ENCODE data around the gene COL24A1. TPM values are rescaled to one million over a fixed set of nuclear protein-coding genes. Genes with fewer than 3 reads are reported as not detected.
A peak's percentile ranks its signal among the peaks of the same experiment; 100 is the strongest.

The COL24A1 gene
- total RNA-seq, 1 experiment from 2014 or later, result 0.15 TPM

- Histone ChIP-seq H3K4me3 (ENCODE audit: low read depth, low read length, poor library complexity, severe bottlenecking) (peak within 1 kb of the TSS; percentile 90), H3K27ac (ENCODE audit: low read depth, low read length, poor library complexity, severe bottlenecking) (peak within 1 kb of the TSS; percentile 75), H3K9me3 (ENCODE audit: low read depth, low read length, poor library complexity, severe bottlenecking) (no peaks in the 10 kb centered on the region), H3K36me3 (ENCODE audit: insufficient read depth, low read length, poor library complexity, severe bottlenecking) (peaks cover 19% of the 10 kb centered on the region), H3K4me1 (ENCODE audit: insufficient read depth, low read length, poor library complexity, severe bottlenecking) (peaks cover 10% of the 10 kb centered on the region), H3K27me3 (replicated peaks; ENCODE audit: insufficient read depth, low read depth, low read length, poor library complexity) (no peaks in the 10 kb centered on the region)
- intact Hi-C loops (cut with micrococcal nuclease; ENCODE audit: unreplicated experiment), result loop anchor here (1.0 to 10.0 kb wide), 2 partner anchors 127 to 177 kb away; no protein-coding TSS in a partner anchor
- DNase-seq (ENCODE audit: low spot score), result peak; percentile 98
- ChIA-PET POLR2A (ENCODE audit: low non-redundant PET) (interaction anchor here (0.6 kb wide), 1 partner anchor 340 kb away, joined by 9 read pairs; no protein-coding TSS in a partner anchor), CTCF (interaction anchor here (0.7 to 1.4 kb wide), 4 partner anchors 12 to 310 kb away, joined by 3 to 5 read pairs (median 4); no protein-coding TSS in a partner anchor)
- TSS peak; percentile 93 for BruUV-seq (replicated peaks)
- no peak for TF ChIP-seq EZH2 (IDR thresholded peaks at IDR 0.05; ENCODE audit: borderline replicate concordance, low read depth, low read length, poor library complexity, severe bottlenecking)
- TF ChIP-seq CTCF (conservative IDR thresholded peaks at IDR 0.05; ENCODE audit: low read depth, low read length), result peak; percentile 48
Observed at GRCh38 chr1:85707990-85708828, 448.4 kb downstream of the COL24A1 start, which contains the start of gene ZNHIT6. Gene ZNHIT6 (minus strand): TSS chr1:85708433. CDS start chr1:85708284, 149 bp downstream.

- no TSS peak for BruUV-seq (replicated peaks)
- H3K27me3 ChIP-seq (replicated peaks; ENCODE audit: insufficient read depth, low read depth, low read length, poor library complexity), result no peaks in the 10 kb centered on the region
- peaks cover 10% of the 10 kb centered on the region for H3K4me1 ChIP-seq (ENCODE audit: insufficient read depth, low read length, poor library complexity, severe bottlenecking)
- peaks cover 19% of the 10 kb centered on the region for H3K36me3 ChIP-seq (ENCODE audit: insufficient read depth, low read length, poor library complexity, severe bottlenecking)
- no peak for TF ChIP-seq EZH2 (IDR thresholded peaks at IDR 0.05; ENCODE audit: borderline replicate concordance, low read depth, low read length, poor library complexity, severe bottlenecking)
- no peak for TF ChIP-seq CTCF (conservative IDR thresholded peaks at IDR 0.05; ENCODE audit: low read depth, low read length)
- no peaks in the 10 kb centered on the region for H3K9me3 ChIP-seq (ENCODE audit: low read depth, low read length, poor library complexity, severe bottlenecking)
- POLR2A ChIA-PET (ENCODE audit: low non-redundant PET), result no interaction called here
- intact Hi-C loops (cut with micrococcal nuclease; ENCODE audit: unreplicated experiment), result loop anchor here (10.0 kb wide), 1 partner anchor 177 kb away; no protein-coding TSS in a partner anchor
- DNase-seq (ENCODE audit: low spot score), result no peak
- CTCF ChIA-PET, result interaction anchor here (1.2 to 1.4 kb wide), 2 partner anchors 15 to 296 kb away, joined by 3 to 5 read pairs; no protein-coding TSS in a partner anchor
- H3K4me3 ChIP-seq (ENCODE audit: low read depth, low read length, poor library complexity, severe bottlenecking), result peak overlapping the region; percentile 90
- H3K27ac ChIP-seq (ENCODE audit: low read depth, low read length, poor library complexity, severe bottlenecking), result peak overlapping the region; percentile 75
Observed at GRCh38 chr1:85707267-85707989, 449.1 kb downstream of the COL24A1 start.

DNA sequence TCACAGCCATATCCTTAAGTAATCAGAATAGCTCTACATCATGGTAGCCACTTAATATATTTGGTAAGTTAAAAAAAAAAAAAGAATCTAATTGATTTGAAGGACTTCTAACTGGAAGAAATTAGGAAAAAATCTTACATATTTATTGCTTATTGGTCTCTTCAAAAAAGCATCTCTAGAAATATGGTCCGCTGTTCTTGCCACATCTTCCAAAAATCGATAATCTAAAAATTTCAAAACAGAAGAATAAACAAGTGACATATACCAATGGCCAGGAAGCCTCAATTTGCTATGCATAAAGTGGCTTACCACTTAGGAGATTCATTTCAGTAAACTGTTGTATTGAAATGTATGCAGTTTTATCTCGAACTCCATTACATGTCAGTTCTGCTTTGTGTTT lies 450.6 kb downstream of the COL24A1 start:
- H3K9me3 ChIP-seq (ENCODE audit: low read depth, low read length, poor library complexity, severe bottlenecking), result no peaks in the 10 kb centered on the region
- no peak for DNase-seq (ENCODE audit: low spot score)
- POLR2A ChIA-PET (ENCODE audit: low non-redundant PET), result no interaction called here
- no TSS peak for BruUV-seq (replicated peaks)
- H3K36me3 ChIP-seq (ENCODE audit: insufficient read depth, low read length, poor library complexity, severe bottlenecking), result peaks cover 24% of the 10 kb centered on the region
- H3K27me3 ChIP-seq (replicated peaks; ENCODE audit: insufficient read depth, low read depth, low read length, poor library complexity), result no peaks in the 10 kb centered on the region
- no peak overlapping the region for H3K4me3 ChIP-seq (ENCODE audit: low read depth, low read length, poor library complexity, severe bottlenecking)
- H3K27ac ChIP-seq (ENCODE audit: low read depth, low read length, poor library complexity, severe bottlenecking), result no peak overlapping the region
- H3K4me1 ChIP-seq (ENCODE audit: insufficient read depth, low read length, poor library complexity, severe bottlenecking), result peaks cover 10% of the 10 kb centered on the region
- CTCF ChIA-PET, result no interaction called here
- TF ChIP-seq EZH2 (IDR thresholded peaks at IDR 0.05; ENCODE audit: borderline replicate concordance, low read depth, low read length, poor library complexity, severe bottlenecking) (no peak), CTCF (conservative IDR thresholded peaks at IDR 0.05; ENCODE audit: low read depth, low read length) (no peak)
- intact Hi-C loops (cut with micrococcal nuclease; ENCODE audit: unreplicated experiment), result loop anchor here (10.0 kb wide), 1 partner anchor 179 kb away; no protein-coding TSS in a partner anchor

All from A673 (cell line).